Measurements from ENCODE around the gene DHRS12.

Gene DHRS12

DNA sequence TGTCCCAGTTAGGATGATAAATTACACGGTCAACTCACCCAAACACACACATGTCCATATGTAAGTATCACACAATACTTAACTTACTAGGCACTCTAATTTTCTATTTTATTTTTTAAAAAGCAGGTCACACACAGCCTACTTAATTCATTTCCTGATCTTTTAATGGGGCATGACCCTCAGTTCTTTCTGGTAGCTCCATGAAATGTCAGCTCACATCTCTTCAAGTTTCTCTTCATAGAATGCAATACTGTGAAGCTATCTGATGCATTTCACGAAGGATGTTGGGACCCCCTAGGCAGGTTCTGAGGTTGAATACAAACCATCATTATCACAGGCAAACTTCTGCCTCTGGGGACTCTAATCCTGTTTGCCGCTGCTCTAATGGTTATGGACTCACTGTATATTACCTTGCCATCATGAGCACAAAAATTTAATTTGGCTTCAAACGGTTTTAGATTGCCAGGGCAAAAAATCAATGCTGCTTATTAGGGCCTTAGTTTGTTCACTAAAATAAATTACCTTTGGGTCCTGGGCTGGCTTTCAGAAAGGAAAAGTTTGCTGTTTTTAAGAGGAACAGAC, 16.1 kb upstream of the DHRS12 start:
- TF ChIP-seq GATA2 (IDR thresholded peaks at IDR 0.05; ENCODE audit: low read depth, low read length) = no peak
- TF ChIP-seq GATA3 (IDR thresholded peaks at IDR 0.05; ENCODE audit: low read depth, low read length) = no peak

GRCh38 chr13:51819544-51819943, 15.6 kb upstream of the DHRS12 start:
- no peak for TF ChIP-seq GATA2 (IDR thresholded peaks at IDR 0.05; ENCODE audit: low read depth, low read length)
- no peak for TF ChIP-seq GATA3 (IDR thresholded peaks at IDR 0.05; ENCODE audit: low read depth, low read length)

- no peak for TF ChIP-seq GATA2 (IDR thresholded peaks at IDR 0.05; ENCODE audit: low read depth, low read length)
- no peak for TF ChIP-seq GATA3 (IDR thresholded peaks at IDR 0.05; ENCODE audit: low read depth, low read length)
Observed at GRCh38 chr13:51818781-51819511, 15.0 kb upstream of the DHRS12 start.

DNA sequence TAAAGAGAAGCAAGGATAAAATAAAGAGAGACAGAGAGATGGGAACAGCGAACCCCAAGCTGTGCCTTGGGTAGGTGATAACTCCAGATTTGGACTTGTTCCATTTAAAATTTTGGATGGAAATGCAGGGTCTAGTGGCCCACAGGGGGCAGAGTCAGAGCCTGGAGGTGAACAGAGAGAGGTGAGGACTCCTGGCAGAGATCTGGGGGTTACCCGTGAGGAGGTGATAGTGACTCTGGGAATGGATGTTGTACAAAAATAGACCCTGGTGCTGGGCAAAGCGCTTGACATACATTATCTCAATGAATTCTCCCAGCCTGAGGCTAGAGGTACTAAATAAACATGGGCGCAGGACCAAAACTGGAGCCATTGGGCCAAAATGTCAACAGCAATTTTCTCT, 14.3 kb upstream of the DHRS12 start:
- TF ChIP-seq GATA2 (IDR thresholded peaks at IDR 0.05; ENCODE audit: low read depth, low read length) (no peak), GATA3 (IDR thresholded peaks at IDR 0.05; ENCODE audit: low read depth, low read length) (no peak)

- TF ChIP-seq GATA3 (IDR thresholded peaks at IDR 0.05; ENCODE audit: low read depth, low read length) (no peak), GATA2 (IDR thresholded peaks at IDR 0.05; ENCODE audit: low read depth, low read length) (no peak)
Observed at GRCh38 chr13:51817717-51818116, 13.8 kb upstream of the DHRS12 start.

GRCh38 chr13:51816604-51817249, 12.8 kb upstream of the DHRS12 start:
- TF ChIP-seq GATA3 (IDR thresholded peaks at IDR 0.05; ENCODE audit: low read depth, low read length) (no peak), GATA2 (IDR thresholded peaks at IDR 0.05; ENCODE audit: low read depth, low read length) (no peak)

DNA sequence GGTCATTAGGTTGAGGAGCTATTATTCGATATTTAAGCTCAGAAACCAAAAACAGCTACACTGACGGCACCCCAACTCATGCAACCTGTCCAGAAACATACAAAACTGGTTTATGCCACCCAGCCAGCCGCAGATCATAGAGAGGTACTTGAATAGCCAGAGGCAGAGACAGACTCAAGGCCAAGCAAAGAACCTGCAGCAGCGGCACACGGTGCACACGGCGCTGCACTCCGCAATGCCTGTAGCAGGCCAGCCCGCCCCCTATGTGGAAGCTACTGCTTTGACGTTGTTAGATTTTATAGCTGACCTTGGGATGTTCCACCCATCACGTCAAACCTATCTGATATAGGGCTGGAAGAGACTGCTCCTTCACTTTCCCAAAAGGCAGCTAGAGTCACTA, 11.9 kb upstream of the DHRS12 start:
- no peak for TF ChIP-seq GATA2 (IDR thresholded peaks at IDR 0.05; ENCODE audit: low read depth, low read length)
- no peak for TF ChIP-seq GATA3 (IDR thresholded peaks at IDR 0.05; ENCODE audit: low read depth, low read length)

- TF ChIP-seq GATA3 (IDR thresholded peaks at IDR 0.05; ENCODE audit: low read depth, low read length) = no peak
- no peak for TF ChIP-seq GATA2 (IDR thresholded peaks at IDR 0.05; ENCODE audit: low read depth, low read length)
Observed at GRCh38 chr13:51814825-51815650, 11.1 kb upstream of the DHRS12 start.

DNA sequence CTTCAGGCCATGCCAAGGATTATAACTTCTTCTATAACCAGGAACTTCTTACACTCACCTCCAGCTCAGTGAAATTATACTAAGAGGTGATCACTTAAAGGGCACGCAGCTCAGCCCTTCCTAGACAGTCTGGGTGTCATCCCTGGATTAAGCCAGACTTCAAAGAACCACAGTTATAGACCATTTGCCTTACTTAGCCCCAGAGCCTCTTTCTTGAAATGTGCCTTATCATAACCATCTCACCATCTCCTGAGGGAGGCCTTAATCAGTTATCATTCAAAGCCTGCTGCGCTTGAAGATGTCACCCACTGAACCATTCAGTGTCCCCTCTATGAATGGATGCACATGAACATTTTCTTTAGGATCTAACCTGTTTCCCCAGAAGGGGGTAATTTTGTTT, 10.1 kb upstream of the DHRS12 start:
- no peak for TF ChIP-seq GATA3 (IDR thresholded peaks at IDR 0.05; ENCODE audit: low read depth, low read length)
- TF ChIP-seq GATA2 (IDR thresholded peaks at IDR 0.05; ENCODE audit: low read depth, low read length) = no peak

GRCh38 chr13:51811920-51812451, 8.0 kb upstream of the DHRS12 start:
- TF ChIP-seq GATA3 (IDR thresholded peaks at IDR 0.05; ENCODE audit: low read depth, low read length) = no peak
- TF ChIP-seq GATA2 (IDR thresholded peaks at IDR 0.05; ENCODE audit: low read depth, low read length) = no peak

DNA sequence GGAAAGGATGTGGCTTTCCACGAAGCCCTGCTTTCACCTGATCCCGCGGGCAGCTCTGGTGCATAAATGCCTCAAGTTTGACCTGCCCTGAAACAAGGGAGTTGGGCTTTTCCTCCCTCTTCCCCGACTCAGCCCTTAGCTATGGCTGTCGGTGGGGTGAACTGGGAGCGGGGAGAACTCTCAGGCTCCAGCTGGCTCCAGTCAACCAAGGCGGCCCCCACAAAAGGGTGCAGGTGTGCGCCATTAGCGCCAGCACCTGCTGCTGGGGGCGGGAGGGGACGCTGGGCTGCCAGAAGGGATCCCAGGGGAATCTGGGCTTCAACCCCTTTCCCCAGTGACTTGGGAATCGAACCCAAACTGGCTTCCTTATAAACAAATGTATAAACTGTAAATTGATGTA, 7.1 kb upstream of the DHRS12 start:
- TF ChIP-seq GATA3 (IDR thresholded peaks at IDR 0.05; ENCODE audit: low read depth, low read length) = no peak
- no peak for TF ChIP-seq GATA2 (IDR thresholded peaks at IDR 0.05; ENCODE audit: low read depth, low read length)

- no peak for TF ChIP-seq GATA3 (IDR thresholded peaks at IDR 0.05; ENCODE audit: low read depth, low read length)
- no peak for TF ChIP-seq GATA2 (IDR thresholded peaks at IDR 0.05; ENCODE audit: low read depth, low read length)
Observed at GRCh38 chr13:51808811-51809210, 4.8 kb upstream of the DHRS12 start.

DNA sequence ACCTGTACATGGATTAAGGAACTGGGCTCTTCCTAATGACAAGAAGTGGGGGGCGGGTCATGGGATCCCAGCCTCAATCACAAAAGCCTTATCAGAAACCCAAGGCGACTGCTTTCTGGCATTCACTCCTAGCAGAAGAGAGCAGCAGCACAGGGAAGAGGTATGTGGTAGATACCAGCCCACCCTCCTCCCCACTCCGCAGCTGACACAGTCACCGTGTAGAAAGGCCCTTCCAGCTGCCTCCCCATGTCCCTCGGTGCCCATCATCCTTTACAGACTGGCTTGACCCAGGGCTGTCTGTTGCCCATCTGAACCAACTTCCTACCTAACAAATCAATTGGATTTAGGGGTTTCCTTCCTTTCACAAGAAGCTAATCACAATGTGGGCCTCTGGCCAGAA, 3.1 kb upstream of the DHRS12 start:
- TF ChIP-seq GATA2 (IDR thresholded peaks at IDR 0.05; ENCODE audit: low read depth, low read length) (no peak), GATA3 (IDR thresholded peaks at IDR 0.05; ENCODE audit: low read depth, low read length) (no peak)

DNA sequence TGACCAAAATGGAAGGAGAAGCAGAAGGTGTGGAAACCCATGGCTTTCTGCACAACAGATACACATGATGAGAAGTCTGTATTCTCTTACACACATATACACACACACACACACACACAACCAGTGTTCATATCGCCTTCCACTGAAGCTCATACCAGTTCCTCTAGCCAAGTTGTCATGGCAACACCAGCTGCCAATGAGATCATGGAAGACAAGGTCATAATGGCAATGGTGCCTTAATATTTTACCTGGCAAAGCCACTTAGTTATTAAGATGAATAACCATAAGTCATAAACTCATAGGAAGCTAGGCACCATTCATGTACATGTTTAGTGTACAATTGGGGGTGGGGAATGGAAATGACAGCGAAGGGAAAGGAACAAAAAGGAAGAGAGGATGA, 2.6 kb upstream of the DHRS12 start:
- TF ChIP-seq GATA3 (IDR thresholded peaks at IDR 0.05; ENCODE audit: low read depth, low read length) (no peak), GATA2 (IDR thresholded peaks at IDR 0.05; ENCODE audit: low read depth, low read length) (no peak)

Data from SH-SY5Y (cell line).